GM23338 (cell line): ENCODE results near the gene NEK4. TPM values are rescaled to one million over a fixed set of nuclear protein-coding genes. Genes with fewer than 3 reads are reported as not detected.

Experiments used
- ATAC-seq: fragments of 200-7000 bp; cut with Tn5 transposase; 3 replicates; pipeline ENCODE4 v1.9.1; 2020
- DNase-seq: peaks from one replicate; pipeline ENCODE4 v3.0.0-alpha.2; 2015; ENCODE audit warnings: low spot score
- H2AFZ ChIP-seq: fragments of 200-600 bp; sonication (generic); 2 replicates; pipeline ENCODE4 v1.8.0; 2016; ENCODE audit warnings: antibody characterized with exemption, mild to moderate bottlenecking, moderate library complexity
- H3F3A ChIP-seq: fragments of 200-600 bp; sonication (generic); replicated peaks from 2 replicates; pipeline ENCODE4 v1.8.0; 2017; ENCODE audit warnings: antibody characterized with exemption, mixed run types, low read depth
- H3K27ac ChIP-seq: fragments of 200-600 bp; sonication (generic); 2 replicates; pipeline ENCODE4 v1.6.1; 2016; ENCODE audit warnings: low read depth
- H3K27me3 ChIP-seq: fragments of 200-600 bp; sonication (generic); 2 replicates; pipeline ENCODE4 v1.8.0; 2016; ENCODE audit warnings: mild to moderate bottlenecking, mixed run types, moderate library complexity; ENCODE audit not compliant: insufficient read depth
- H3K36me3 ChIP-seq: fragments of 200-600 bp; sonication (generic); 2 replicates; pipeline ENCODE4 v1.8.0; 2016; ENCODE audit warnings: mild to moderate bottlenecking; ENCODE audit not compliant: insufficient read depth
- H3K4me1 ChIP-seq: fragments of 200-600 bp; sonication (generic); 2 replicates; pipeline ENCODE4 v1.8.0; 2016; ENCODE audit warnings: mild to moderate bottlenecking, moderate library complexity; ENCODE audit not compliant: insufficient read depth
- H3K4me2 ChIP-seq: fragments of 200-600 bp; sonication (generic); 2 replicates; pipeline ENCODE4 v1.7.1; 2017; ENCODE audit warnings: mixed run types
- H3K4me3 ChIP-seq: fragments of 200-600 bp; sonication (generic); 2 replicates; pipeline ENCODE4 v1.6.1; 2016; ENCODE audit warnings: mixed run types
- H3K79me2 ChIP-seq: fragments of 200-600 bp; sonication (generic); replicated peaks from 2 replicates; pipeline ENCODE4 v1.8.0; 2017; ENCODE audit warnings: mild to moderate bottlenecking; ENCODE audit not compliant: insufficient read depth
- H3K9me2 ChIP-seq: fragments of 200-600 bp; sonication (generic); 2 replicates; pipeline ENCODE4 v1.8.0; 2017; ENCODE audit not compliant: insufficient read depth
- H4K20me1 ChIP-seq: fragments of 200-600 bp; sonication (generic); replicated peaks from 2 replicates; pipeline ENCODE4 v1.8.0; 2017; ENCODE audit warnings: mild to moderate bottlenecking; ENCODE audit not compliant: insufficient read depth
- H3K27ac Mint-ChIP-seq: 2 replicates; pipeline ENCODE4 v1.8.0; 2020; ENCODE audit warnings: inconsistent platforms, mild to moderate bottlenecking, moderate library complexity, mixed read lengths
- H3K27me3 Mint-ChIP-seq: 3 replicates; pipeline ENCODE4 v1.8.0; 2022; ENCODE audit warnings: low read depth, mild to moderate bottlenecking, moderate library complexity, mixed read lengths, inconsistent platforms; ENCODE audit not compliant: insufficient read depth, poor library complexity
- H3K36me3 Mint-ChIP-seq: 3 replicates; pipeline ENCODE4 v1.8.0; 2021; ENCODE audit warnings: low read depth, mild to moderate bottlenecking, inconsistent platforms, moderate library complexity, mixed read lengths
- H3K4me1 Mint-ChIP-seq: 3 replicates; pipeline ENCODE4 v1.8.0; 2020; ENCODE audit warnings: mild to moderate bottlenecking, inconsistent platforms, mixed read lengths
- H3K4me3 Mint-ChIP-seq: 3 replicates; pipeline ENCODE4 v1.8.0; 2021; ENCODE audit warnings: moderate library complexity, mild to moderate bottlenecking, inconsistent platforms, mixed read lengths
- H3K9me3 Mint-ChIP-seq: 3 replicates; pipeline ENCODE4 v1.8.0; 2020; ENCODE audit warnings: moderate library complexity, mild to moderate bottlenecking, inconsistent platforms, mixed read lengths
- CREB1 ChIP-seq: fragments of 250-450 bp; sonication (Bioruptor Pico); IDR thresholded peaks from 2 replicates; pipeline ENCODE4 v1.5.0; 2020; ENCODE audit warnings: low read depth, mild to moderate bottlenecking, moderate library complexity
- CTCF ChIP-seq, 2 experiments: fragments of 200-600 bp in 1 of 2; sonication (generic) in 1 of 2; conservative IDR thresholded peaks; 2 replicates each; pipeline versions ENCODE4 v1.5.1 to v1.6.1; 2016 to 2017; ENCODE audit warnings: antibody characterized with exemption in 2 of 2, low read depth in 2 of 2, mild to moderate bottlenecking in 2 of 2, moderate library complexity in 1 of 2
- EZH2 ChIP-seq: fragments of 200-600 bp; sonication (generic); IDR thresholded peaks from one replicate; pipeline ENCODE4 v1.8.0; 2017; ENCODE audit warnings: antibody characterized with exemption, mild to moderate bottlenecking, low read depth; ENCODE audit not compliant: unreplicated experiment
- POLR2AphosphoS5 ChIP-seq: IDR thresholded peaks from 2 replicates; pipeline ENCODE4 v1.6.1; 2016; ENCODE audit warnings: antibody characterized with exemption, low read depth
- STAT1 ChIP-seq: IDR thresholded peaks from one replicate; pipeline ENCODE4 v1.6.1; 2016; ENCODE audit warnings: antibody characterized with exemption; ENCODE audit not compliant: unreplicated experiment
- ZNF462 ChIP-seq: fragments of 250-450 bp; sonication (Bioruptor Pico); IDR thresholded peaks from 2 replicates; pipeline ENCODE4 v1.5.0; 2020; ENCODE audit warnings: mild to moderate bottlenecking, moderate library complexity
- polyA plus RNA-seq: library from polyadenylated mRNA; unstranded; fragments of >200 nt; fragmentation: Nextera tagmentation; extraction: Ambion mirVana; gene quantifications from 2 replicates; pipeline ENCODE4 v1.2.1, GENCODE V29; 2016
- total RNA-seq: library from RNA; depleted of rRNA; stranded (reverse); fragments of >200 nt; shearing (Covaris generic); gene quantifications from 2 replicates; pipeline ENCODE4 v1.2.3, GENCODE V29; 2014

Gene NEK4
- total and polyA plus RNA-seq, 2 experiments from 2014 or later, result 8.6 to 42.7 TPM

- H3K9me3 Mint-ChIP-seq, result no peaks in the 10 kb centered on the region
- H3K4me1 Mint-ChIP-seq, result no peaks in the 10 kb centered on the region
- Histone ChIP-seq H3K79me2 (no peaks in the 10 kb centered on the region), H2AFZ (peak overlapping the region; percentile 91), H3K4me1 (no peaks in the 10 kb centered on the region), H3K4me2 (no peak overlapping the region), H3K27me3 (no peaks in the 10 kb centered on the region), H3F3A (no peaks in the 10 kb centered on the region), H3K4me3 (no peak overlapping the region), H3K27ac (no peak overlapping the region), H4K20me1 (no peaks in the 10 kb centered on the region), H3K9me2 (no peaks in the 10 kb centered on the region), H3K36me3 (no peaks in the 10 kb centered on the region)
- H3K27me3 Mint-ChIP-seq, result peaks cover 13% of the 10 kb centered on the region
- no peak overlapping the region for H3K27ac Mint-ChIP-seq
- H3K36me3 Mint-ChIP-seq, result no peaks in the 10 kb centered on the region
- DNase-seq (peak; percentile 82), ATAC-seq (peak; percentile 95)
- H3K4me3 Mint-ChIP-seq, result no peak overlapping the region
- TF ChIP-seq CTCF (conservative IDR thresholded peaks at IDR 0.05; ENCODE audit: low read depth in 2 of 2) (peak; percentile 77 to 84), STAT1 (no peak)
Observed at GRCh38 chr3:52798978-52799476, 28.3 kb upstream of the NEK4 start.

- H4K20me1 ChIP-seq, result no peaks in the 10 kb centered on the region
- no peaks in the 10 kb centered on the region for H3F3A ChIP-seq
- H3K4me3 Mint-ChIP-seq, result no peak overlapping the region
- H3K27me3 Mint-ChIP-seq, result peaks cover 14% of the 10 kb centered on the region
- no peaks in the 10 kb centered on the region for H3K36me3 Mint-ChIP-seq
- H3K27ac ChIP-seq, result no peak overlapping the region
- DNase-seq (no peak), ATAC-seq (no peak)
- H3K27ac Mint-ChIP-seq, result no peak overlapping the region
- H3K4me1 ChIP-seq, result no peaks in the 10 kb centered on the region
- no peaks in the 10 kb centered on the region for H3K27me3 ChIP-seq
- H3K4me1 Mint-ChIP-seq, result no peaks in the 10 kb centered on the region
- no peak overlapping the region for H3K4me2 ChIP-seq
- no peaks in the 10 kb centered on the region for H3K36me3 ChIP-seq
- H3K4me3 ChIP-seq, result no peak overlapping the region
- no peaks in the 10 kb centered on the region for H3K79me2 ChIP-seq
- no peaks in the 10 kb centered on the region for H3K9me3 Mint-ChIP-seq
- H2AFZ ChIP-seq, result peak overlapping the region; percentile 88; the same call in 1 of the 2 replicates
- H3K9me2 ChIP-seq, result no peaks in the 10 kb centered on the region
- TF ChIP-seq CTCF (conservative IDR thresholded peaks at IDR 0.05; ENCODE audit: low read depth in 2 of 2), result no peak
- TF ChIP-seq STAT1, result no peak
- TF ChIP-seq EZH2, result no peak
- no peak for TF ChIP-seq POLR2AphosphoS5
- no peak for TF ChIP-seq CREB1
- no peak for TF ChIP-seq ZNF462 (CRISPR knock-in tag)
Observed at GRCh38 chr3:52798376-52798977, 27.7 kb upstream of the NEK4 start.
